Hematopoietic multipotent progenitor cell treated with erythropoietin and hydrocortisone succinate and interleukin-3 and kit ligand, for 6 days (in vitro differentiated cells): ENCODE results near the gene PLCE1.
"Not testable (repeated sequence)": the region's sequence is repeated elsewhere in the genome, so short reads cannot be mapped to it uniquely, and the experiment has no call there.

ENCODE experiments used
- DNase-seq: peaks from one replicate; pipeline ENCODE4 v3.0.0-alpha.2; 2015

Gene PLCE1

GRCh38 chr10:93993782-93994437 lies at the start of gene PLCE1:
PLCE1 (plus strand) TSS chr10:93993931; CDS start chr10:94031047, 37,116 bp downstream.
- peak; percentile 39 for DNase-seq

DNA sequence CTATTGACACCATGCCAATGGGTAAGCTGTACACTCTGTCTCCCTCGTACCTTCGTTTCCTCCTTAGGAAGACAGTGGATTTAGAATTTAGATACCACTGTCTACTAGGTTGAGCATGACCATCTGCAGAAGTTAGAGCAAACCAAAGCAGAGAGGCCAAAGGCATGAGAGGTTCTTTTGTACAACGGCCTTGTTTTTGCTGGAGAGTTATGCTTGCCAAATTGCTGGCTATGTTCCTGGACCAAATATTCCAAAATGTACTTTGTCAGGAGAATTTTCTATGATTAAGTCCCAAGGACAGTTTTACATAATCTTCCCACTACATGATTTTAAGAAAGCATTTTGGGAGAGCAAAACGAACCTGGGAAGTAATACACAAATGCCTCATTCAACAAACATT lies 47.9 kb upstream of the PLCE1 start:
- DNase-seq: no peak

- DNase-seq: no peak
Observed at GRCh38 chr10:93947055-93947454, 46.7 kb upstream of the PLCE1 start.

DNA sequence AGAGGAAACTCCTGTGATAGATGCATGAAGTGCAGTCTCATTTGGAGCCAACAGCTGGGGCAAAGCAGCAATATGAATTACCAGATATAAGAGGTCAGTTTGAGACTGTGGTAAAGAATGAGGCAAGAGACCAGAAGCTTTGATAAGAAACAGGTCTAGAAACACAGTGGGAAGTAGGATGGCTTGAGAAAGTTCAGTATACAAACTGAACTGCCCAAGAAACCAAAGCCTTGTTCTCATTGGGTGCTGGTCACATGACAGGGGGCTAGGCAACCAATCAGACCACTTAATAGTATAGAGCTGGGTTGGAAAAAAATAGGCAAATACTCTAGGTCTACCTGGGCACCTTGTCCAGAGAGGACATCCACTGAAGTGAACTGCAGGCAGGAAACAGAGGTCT lies 46.2 kb upstream of the PLCE1 start:
- DNase-seq: peak; percentile 12

- no peak for DNase-seq
Observed at GRCh38 chr10:93951905-93952304, 41.8 kb upstream of the PLCE1 start.

DNA sequence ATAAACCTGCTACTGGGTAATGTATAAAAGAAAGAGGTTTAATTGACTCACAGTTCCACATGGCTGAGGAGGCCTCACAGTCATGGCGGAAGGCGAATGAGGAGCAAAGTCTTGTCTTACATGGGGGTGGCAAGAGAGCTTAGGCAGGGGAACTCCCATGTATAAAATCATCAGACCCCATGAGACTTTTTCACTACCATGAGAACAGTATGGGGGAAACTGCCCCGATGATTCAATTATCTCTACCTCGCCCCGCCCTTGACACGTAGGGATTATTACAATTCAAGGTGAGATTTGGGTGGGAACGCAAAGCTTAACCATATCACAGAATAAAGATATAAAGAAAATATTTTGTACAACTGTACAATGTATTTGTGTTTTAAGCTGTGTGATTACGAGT lies 39.4 kb upstream of the PLCE1 start:
- DNase-seq: no peak

- DNase-seq: no peak
Observed at GRCh38 chr10:93954726-93955363, 38.9 kb upstream of the PLCE1 start.

- no peak for DNase-seq
Observed at GRCh38 chr10:93958834-93959233, 34.9 kb upstream of the PLCE1 start.

DNA sequence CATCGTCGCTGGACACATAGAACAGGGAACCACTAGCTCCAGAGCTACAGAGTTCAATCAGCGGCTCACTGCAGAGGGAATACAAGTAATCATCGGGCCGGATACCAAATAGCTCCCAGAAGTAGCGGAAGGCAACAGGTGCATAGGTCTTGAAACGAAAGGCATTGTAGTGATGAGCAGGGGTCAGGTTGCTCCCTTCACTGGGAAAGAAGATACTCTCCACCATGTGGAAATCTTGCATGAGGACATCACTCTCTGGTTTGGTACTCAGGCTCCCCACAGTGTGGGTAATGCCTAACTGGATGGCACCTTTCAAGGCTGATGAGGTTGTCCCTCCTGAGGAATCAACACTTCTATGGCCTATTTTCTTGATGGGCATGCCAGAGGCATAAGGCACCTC lies 32.7 kb upstream of the PLCE1 start:
- not testable (repeated sequence) for DNase-seq

- no peak for DNase-seq
Observed at GRCh38 chr10:93962973-93963372, 30.8 kb upstream of the PLCE1 start.

- DNase-seq: no peak
Observed at GRCh38 chr10:93963434-93963833, 30.3 kb upstream of the PLCE1 start.

GRCh38 chr10:93965911-93966310 lies 27.8 kb upstream of the PLCE1 start:
- DNase-seq: no peak

DNA sequence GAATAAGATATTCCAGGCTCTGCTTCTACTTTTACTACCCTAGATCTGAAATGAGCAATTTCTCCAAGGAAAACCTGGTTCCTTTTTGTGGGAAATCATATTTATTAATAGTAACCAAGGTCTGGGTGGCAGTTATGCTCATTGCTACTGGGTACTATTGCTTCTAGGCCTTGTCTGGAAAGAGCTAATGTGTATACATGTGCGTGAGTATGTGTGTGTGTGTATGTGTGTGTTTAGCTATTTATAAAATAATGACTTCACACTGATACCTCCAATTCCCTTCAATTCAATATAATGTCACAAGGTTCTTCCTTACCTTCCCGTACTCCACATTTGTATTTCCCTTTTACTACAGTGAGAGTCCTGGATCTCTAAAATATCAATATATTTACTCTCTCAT lies 26.0 kb upstream of the PLCE1 start:
- no peak for DNase-seq

DNA sequence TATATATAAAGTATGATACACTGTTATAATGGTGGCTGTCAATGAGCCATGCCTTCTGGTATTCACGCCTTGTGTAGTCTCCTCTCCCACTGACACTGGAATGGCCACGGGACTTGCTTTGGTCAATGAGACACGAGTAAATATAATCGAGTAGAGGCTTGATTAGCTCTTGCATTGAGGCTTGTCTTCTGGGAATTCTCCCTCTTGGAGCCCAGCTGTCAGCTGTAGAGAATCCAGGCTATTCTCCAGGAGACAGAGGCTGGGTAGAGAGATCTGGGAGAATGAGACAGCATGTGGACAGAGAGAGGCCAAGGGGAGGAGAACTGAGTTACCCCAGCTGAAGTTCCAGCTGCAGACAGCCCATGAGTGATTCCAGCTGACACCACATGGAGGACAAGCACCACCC lies 25.2 kb upstream of the PLCE1 start:
- DNase-seq: no peak

GRCh38 chr10:93970433-93971010 lies 23.2 kb upstream of the PLCE1 start:
- not testable (repeated sequence) for DNase-seq

DNA sequence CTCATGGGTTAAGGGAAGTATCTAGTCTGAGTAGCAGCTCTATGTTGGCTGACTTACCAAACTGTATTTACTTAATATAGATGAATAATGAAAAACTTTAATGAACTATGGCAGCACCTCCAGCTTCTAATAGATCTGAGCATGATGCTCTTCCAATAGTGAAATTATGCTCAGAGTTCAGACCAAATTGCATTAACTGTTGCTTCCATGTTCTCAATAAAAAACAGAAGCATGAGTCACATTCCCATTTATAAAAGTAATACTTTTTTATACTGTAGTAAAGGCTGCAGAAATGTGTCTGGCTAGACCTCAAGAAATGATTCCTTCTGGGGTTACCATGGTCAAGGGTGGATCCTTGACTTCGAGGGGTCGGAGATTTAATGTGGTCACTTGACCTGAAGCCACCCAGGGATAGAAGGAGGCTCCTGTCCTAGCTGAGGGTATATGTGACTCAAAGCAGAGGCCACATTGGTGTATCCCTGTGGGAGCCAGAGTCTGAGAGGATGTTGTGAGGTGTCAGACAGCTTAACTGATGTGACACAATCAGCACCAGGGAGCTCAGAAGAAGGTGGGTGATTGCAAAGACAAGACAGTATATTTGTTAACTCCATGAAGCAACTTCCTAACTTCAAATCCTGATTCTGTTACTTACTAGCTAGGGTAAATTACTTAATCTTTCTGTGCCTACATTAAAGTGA lies 19.8 kb upstream of the PLCE1 start:
- no peak for DNase-seq

DNA sequence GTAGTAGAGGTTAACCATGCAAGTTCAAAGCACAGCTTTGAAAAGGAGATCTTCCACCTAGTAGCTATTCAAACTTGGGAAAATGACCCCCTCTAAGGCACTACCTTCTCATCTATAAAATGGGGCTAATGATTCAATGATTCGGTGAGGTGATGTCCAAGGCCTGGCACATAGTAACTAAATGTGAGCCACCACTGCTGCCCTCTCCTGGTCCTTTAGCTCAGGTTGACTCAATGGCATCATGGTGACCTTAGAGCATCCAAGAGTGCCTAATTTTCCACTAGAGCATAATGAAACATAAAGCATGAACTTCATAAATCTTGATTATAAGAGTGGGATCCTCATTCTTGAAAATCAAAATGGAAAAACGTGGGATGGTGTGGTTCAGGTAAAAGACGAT lies 16.3 kb upstream of the PLCE1 start:
- no peak for DNase-seq

DNA sequence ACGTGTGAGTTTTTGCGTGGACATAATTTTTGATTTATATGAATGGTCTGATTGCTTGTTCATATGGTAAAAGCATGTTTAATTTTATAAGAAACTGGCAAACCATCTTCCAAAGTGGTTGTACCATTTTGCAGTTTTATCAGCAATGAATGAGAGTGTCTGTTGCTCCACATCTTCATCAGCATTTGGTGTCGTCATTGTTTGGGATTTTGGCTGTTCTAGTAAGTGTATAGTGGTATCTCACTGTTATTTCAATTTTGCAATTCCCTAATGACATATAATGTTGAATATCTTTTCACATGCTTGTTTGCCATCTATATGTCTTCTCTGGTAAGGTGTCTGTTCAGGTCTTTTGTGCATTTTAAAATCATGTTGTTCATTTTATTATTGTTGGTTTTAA lies 13.2 kb upstream of the PLCE1 start:
- DNase-seq: no peak

DNA sequence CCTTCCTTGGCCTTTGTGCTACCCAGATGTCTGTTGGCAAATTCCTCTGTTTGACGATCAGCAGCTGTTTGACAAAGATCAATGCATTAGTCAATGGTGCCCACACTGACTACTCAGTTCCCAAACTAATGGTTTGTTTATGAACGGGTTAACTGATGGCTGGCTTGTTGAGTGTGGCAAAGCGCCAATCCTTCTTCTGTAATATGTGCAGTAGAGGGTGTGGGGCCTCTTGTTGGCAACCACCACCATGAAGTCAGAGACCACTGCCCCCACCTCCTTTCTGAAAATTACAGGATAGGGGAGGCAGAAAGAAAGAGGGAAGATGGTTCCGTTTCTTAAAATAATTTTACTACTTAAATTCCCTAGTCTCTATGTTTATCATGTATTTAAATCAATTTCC lies 2.6 kb upstream of the PLCE1 start:
- no peak for DNase-seq

DNA sequence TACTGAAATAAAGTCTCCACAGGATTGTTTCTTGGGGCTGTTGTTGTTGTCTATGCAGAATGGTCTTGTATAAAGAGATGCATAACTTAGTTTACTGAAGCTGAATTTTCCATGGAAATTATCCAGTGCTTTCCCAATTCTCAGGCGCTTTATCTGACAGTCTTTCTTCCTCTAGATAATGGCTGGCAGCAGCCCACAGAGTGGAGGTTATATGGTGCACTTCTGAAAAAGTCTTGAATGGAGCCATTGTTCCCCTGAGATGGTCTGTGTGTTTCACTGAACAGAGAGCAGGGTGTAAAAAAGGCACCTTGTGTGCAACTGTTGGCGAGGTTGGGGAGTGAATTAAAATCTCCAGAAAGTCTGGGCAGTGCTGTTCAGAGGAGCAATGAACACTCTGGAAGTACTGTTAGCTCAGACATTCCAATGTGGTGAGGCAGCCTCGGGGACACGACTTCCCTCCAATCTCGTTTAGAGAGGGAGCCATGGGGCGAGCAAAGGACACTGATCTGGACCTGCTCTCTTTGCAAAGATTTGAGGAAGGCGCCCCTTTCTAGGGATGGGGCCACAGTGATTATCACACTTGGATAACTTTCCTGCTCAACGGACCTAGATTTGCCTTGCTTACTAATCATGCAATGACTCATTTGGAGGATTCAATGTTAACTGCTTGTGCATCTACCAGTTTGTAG lies 2.0 kb upstream of the PLCE1 start:
- DNase-seq: no peak

DNA sequence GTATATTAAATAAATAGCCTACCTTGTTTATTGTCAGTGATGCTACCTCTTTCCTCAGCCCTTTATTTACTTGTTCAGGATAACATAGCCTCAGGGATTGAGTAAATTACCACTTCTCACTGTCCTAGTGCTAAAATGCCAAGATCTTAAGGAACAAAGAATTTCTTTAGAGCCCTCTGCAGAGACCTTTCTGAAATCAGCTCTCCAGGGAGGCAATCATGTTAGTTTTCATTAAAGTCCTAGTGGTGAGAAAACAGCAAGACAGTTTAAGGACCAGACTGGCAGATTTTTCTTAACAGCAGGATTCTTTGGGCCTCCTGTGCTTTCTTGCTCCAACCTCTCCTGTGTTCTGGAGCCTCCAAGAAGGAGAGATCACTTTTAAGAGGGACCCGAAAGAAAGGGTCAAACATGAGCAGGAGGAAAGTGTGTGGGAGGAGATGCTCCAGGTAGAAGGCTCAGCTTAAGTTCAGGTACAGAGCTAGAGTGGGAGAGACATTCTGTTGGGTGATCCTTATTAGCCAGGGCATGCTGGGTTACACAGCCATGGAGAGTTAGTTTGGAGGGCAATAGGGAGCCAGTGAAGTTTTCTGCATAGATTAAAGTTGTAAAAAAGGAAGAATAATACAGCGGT lies 1.2 kb upstream of the PLCE1 start:
- no peak for DNase-seq

- DNase-seq: no peak
Observed at GRCh38 chr10:93993414-93993781, 333 bp upstream of the PLCE1 start.

GRCh38 chr10:93994438-93994801 lies 689 bp downstream of the PLCE1 start:
- DNase-seq: no peak
